ENCODE data around the gene FOXK2. TPM values are rescaled to one million over a fixed set of nuclear protein-coding genes. Genes with fewer than 3 reads are reported as not detected.
"Not testable (repeated sequence)": the region's sequence is repeated elsewhere in the genome, so short reads cannot be mapped to it uniquely, and the experiment has no call there.

The FOXK2 gene
- total and polyA plus RNA-seq, 2 of the 8 experiments (the other 6 are each of a cell fraction or from before 2014, with no cell fraction given): 34.7 to 64.9 TPM

DNA sequence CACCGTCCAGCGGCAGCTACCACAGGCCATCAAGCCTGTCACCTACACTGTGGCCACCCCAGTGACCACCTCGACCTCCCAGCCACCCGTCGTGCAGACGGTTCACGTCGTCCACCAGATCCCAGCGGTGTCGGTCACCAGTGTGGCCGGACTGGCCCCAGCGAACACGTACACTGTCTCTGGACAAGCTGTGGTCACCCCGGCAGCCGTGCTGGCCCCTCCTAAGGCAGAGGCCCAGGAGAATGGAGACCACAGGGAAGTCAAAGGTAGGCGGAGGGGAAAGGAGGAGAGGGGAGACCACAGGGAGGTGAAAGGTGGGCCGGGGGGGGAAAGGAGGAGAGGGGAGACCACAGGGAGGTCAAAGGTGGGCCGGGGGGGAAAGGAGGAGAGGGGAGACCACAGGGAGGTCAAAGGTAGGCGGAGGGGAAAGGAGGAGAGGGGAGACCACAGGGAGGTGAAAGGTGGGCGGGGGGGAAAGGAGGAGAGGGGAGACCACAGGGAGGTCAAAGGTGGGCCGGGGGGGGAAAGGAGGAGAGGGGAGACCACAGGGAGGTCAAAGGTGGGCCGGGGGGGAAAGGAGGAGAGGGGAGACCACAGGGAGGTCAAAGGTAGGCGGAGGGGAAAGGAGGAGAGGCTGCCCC is 66.5 kb downstream of the FOXK2 start:
- H3K4me1 ChIP-seq (replicated peaks in 1 of 4; ENCODE audit: control insufficient read depth in 3 of 4, insufficient read depth in 4 of 4, low read length in 3 of 4); H2AFZ ChIP-seq (ENCODE audit: low read length); POLR2A ChIA-PET (ENCODE audit: partially characterized antibody); H3K56ac ChIP-seq (replicated peaks; ENCODE audit: insufficient read length, low read depth, low read length); H3K9ac ChIP-seq (replicated peaks in 1 of 4; ENCODE audit: extremely low read depth in 1 of 4, low read depth in 3 of 4, low read length in 3 of 4); H4K20me1 ChIP-seq (replicated peaks in 1 of 2; ENCODE audit: control insufficient read depth in 1 of 2, insufficient read depth in 2 of 2, low read length in 2 of 2); DNase-seq (ENCODE audit: low read depth in 1 of 2, low spot score in 2 of 2); H3K9me3 ChIP-seq (ENCODE audit: insufficient read depth in 2 of 2, low read depth in 1 of 2, low read length in 1 of 2); H2BK5ac ChIP-seq (ENCODE audit: low read depth, low read length); H2BK20ac ChIP-seq (ENCODE audit: low read length); H4K5ac ChIP-seq (ENCODE audit: insufficient read length, low read depth, low read length); H2BK120ac ChIP-seq (replicated peaks; ENCODE audit: low read depth, low read length); H3K18ac ChIP-seq (ENCODE audit: extremely low read depth, low read length); H3K79me2 ChIP-seq (ENCODE audit: control insufficient read depth in 1 of 2, insufficient read depth in 2 of 2, low read length in 2 of 2); H3K4me2 ChIP-seq (ENCODE audit: insufficient read depth in 1 of 2, low read depth in 2 of 2, low read length in 2 of 2); H3K23ac ChIP-seq (ENCODE audit: insufficient read length); CTCF ChIA-PET (ENCODE audit: partially characterized antibody); H3K23me2 ChIP-seq (ENCODE audit: low read depth, low read length); H3K27ac ChIP-seq (ENCODE audit: low read depth, low read length); H2BK12ac ChIP-seq (ENCODE audit: low read depth, low read length); H4K91ac ChIP-seq (replicated peaks; ENCODE audit: insufficient read length, low read length); H3K4me3 ChIP-seq (ENCODE audit: extremely low read depth in 1 of 4, insufficient read depth in 2 of 4, low read depth in 3 of 4, low read length in 4 of 4); H3K27me3 ChIP-seq (replicated peaks in 1 of 4; ENCODE audit: control insufficient read depth in 3 of 4, extremely low read depth in 1 of 4, insufficient read depth in 3 of 4, low read length in 3 of 4); H3K79me1 ChIP-seq (ENCODE audit: low read depth, low read length); H3K4ac ChIP-seq (replicated peaks; ENCODE audit: insufficient read length, low read depth, low read length); H2AK5ac ChIP-seq (ENCODE audit: low read depth, low read length); H2BK15ac ChIP-seq (ENCODE audit: low read length); H3K14ac ChIP-seq (ENCODE audit: insufficient read length): not testable (repeated sequence)
- Histone ChIP-seq H3K36me3 (ENCODE audit: control insufficient read depth in 2 of 4, insufficient read depth in 4 of 4, low read length in 3 of 4) (peaks cover 6 to 52% (median 35%) of the 10 kb centered on the region in 4 experiments), H4K8ac (ENCODE audit: extremely low read depth, insufficient read depth, low read length) (peak overlapping the region; percentile 22; the same call in 1 of the 2 replicates)
- peak; percentile 94 for FAIRE-seq
- 92% methylated on average over 16 of the region's 23 CpGs; no CpG with 5 or more reads in 1 of the 2 experiments for WGBS, 2 experiments (ENCODE audit: extremely low coverage in 1 of 2, insufficient coverage in 1 of 2, insufficient read length in 1 of 2, insufficient replicate concordance in 2 of 2, low coverage in 1 of 2, low lambda C conversion rate in 2 of 2, missing lambda C conversion rate in 1 of 2)
